Retina (tissue), 1 donor: Measurements from ENCODE around the gene PIK3R6.
"Not testable (repeated sequence)": the region's sequence is repeated elsewhere in the genome, so short reads cannot be mapped to it uniquely, and the experiment has no call there.

Experiments
- DNase-seq: peaks from one replicate; pipeline ENCODE4 v3.0.0-alpha.2; 2016

PIK3R6 gene

DNA sequence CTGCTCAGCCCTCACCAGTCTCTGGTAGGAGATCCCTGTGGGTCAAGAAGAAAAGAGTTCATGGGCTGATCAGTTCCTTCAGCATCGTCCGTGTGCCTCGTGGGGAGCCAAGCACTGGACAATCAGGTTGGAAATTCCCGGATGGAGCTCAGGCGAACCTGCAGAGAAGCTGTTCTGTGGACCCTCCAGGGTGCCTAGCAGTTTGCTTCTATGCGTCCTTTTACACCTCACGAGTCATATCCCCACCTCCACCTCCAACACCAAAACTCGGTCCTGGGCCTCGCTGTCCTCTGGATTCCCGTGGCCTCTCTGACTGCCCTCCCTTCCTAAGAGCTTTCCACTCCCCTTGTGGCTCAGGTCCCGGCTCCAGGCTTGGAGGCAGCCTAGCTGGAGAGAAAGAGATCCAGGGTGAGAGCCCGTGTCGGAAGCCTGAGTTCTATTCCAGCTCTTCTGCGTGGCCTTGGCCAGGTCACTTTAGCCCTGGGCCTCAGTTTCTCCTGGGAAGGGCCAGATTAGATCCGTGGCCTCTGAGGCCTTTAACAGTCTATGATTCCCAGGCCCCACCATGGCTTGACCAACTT lies 26.2 kb upstream of the PIK3R6 start:
- DNase-seq = no peak

DNA sequence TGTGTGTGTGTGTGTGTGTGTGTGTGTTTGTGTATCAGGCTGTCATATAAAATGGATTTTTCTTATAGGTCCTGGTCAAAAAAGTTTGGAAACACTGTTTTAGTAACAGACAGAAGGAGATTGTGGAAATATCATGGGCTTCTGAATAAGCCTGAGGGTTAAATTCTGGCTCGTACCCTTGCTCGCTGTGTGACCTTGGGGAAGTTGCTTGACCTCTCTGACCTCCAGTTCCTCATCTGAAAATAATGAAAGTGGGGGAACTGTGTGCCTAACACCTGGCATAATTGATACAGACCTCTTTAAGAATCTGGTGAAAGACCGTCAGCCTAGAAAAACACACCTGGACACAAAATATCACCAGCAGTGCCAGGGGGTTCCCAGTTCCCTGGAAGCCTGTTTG lies 25.6 kb upstream of the PIK3R6 start:
- DNase-seq = no peak

GRCh38 chr17:8892338-8892690 lies 24.8 kb upstream of the PIK3R6 start:
- no peak for DNase-seq

DNA sequence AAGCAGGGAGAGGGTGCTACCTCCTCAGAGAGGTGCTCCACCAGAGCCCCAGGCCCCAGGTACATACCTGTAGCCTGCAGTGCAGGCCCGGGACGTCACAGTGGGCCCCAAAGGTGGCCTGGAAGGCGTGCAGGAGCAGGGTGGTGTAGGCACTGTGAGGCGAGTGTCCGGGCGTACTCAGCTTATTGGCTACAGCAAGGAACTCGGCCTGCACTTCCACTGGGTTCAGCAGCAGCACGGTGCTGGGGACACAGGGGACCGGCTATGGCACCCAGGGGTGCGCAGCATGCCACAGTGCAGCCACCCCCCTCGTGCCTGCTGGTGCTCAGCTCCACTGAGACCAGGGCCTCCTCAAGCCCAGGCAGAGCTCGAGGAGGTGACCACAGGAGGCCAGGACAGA lies 23.2 kb upstream of the PIK3R6 start:
- no peak for DNase-seq

- no peak for DNase-seq
Measured at GRCh38 chr17:8889458-8890210, 22.2 kb upstream of the PIK3R6 start.

DNA sequence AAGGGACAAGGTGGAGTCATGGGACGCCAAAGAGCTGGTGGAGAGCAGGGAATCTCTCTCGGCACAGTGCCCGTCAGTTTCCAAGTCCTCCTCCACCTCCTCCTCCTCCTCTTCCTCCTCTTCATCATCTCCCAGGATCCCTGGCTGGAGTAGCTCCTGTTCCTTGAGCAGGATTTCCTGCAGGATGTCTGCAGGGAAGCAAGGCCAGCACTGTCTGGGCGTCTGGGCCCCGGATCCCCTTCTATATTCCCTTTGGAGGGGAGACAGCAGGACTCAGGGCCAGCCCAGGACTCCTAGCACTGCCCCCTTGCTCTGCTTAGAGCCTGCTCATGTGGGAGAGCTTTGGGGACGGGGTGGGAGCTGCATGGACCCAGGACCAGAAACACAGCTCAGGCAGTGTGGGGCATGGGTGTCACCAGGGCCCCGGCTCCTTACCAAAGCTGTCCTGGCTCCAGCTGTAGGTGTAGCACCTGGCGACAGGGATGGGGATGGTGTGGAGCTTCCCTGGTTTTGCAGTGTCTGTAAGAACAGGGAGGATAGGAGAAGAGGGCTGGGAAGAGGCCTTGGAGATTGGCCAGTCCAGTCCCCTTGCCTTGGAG lies 21.3 kb upstream of the PIK3R6 start:
- DNase-seq = no peak

DNA sequence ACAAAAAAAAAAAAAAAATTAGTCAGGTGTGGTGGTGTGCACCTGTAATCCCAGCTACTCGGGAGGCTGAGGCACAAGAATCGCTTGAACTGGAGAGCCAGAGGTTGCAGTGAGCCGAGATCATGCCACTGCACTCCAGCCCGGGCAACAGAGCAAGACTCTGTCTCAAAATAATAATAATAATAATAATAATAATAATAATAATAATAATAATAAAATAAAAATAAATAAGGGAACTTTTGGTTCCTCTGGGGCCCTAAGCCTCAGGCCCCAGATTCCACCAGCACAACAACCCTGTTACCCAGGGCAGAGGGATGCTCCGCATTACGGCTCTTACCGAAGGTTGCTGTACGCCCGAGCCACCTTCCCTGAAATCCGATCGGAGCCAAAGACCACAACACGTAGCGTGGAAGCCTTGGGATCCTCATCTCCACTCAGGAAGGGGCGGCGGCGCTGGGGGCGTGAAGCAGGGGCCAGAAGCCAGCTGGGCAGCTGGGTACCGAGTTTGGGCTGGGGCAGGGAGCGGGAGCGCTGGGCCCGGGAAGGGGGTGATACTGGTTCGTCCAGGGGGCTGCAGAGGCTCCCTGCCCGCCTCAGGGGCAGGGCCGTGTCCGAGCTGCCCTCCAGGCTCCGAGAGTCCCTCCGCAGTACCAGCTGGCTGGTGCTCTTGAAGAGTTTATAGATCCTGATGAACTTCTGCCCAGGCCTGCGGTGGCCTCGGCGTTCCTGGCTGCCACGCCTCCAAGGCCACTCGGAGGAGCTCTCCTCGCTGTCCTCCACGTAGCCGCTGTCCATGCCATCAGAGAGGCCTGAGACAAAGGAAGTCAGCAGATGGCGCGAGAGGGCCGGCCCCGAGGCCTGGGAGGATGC lies 20.6 kb upstream of the PIK3R6 start:
- DNase-seq = peak; percentile 68

DNA sequence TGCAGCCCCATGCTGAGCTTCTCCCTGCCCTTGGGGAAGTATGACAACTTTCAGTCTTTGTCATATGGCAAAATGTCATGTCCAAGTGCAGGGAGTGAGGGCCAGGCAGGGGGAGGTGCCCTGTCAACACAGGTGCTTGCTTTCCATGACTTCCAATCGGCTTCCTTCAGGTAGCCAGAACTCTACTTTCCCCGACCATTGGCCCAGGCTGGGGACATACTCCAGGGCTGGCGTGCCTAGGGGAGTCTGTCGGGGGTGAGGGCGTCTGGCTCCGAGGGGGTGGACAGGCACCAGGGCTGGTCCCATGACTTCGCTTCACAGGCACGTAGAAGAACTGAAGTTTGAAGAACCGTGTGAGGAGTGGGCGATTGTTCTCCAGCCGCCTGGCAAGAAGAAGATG lies 19.8 kb upstream of the PIK3R6 start:
- DNase-seq = no peak

GRCh38 chr17:8885967-8886684 lies 18.7 kb upstream of the PIK3R6 start:
- no peak for DNase-seq

- DNase-seq = not testable (repeated sequence)
Measured at GRCh38 chr17:8885163-8885966, 17.9 kb upstream of the PIK3R6 start.

DNA sequence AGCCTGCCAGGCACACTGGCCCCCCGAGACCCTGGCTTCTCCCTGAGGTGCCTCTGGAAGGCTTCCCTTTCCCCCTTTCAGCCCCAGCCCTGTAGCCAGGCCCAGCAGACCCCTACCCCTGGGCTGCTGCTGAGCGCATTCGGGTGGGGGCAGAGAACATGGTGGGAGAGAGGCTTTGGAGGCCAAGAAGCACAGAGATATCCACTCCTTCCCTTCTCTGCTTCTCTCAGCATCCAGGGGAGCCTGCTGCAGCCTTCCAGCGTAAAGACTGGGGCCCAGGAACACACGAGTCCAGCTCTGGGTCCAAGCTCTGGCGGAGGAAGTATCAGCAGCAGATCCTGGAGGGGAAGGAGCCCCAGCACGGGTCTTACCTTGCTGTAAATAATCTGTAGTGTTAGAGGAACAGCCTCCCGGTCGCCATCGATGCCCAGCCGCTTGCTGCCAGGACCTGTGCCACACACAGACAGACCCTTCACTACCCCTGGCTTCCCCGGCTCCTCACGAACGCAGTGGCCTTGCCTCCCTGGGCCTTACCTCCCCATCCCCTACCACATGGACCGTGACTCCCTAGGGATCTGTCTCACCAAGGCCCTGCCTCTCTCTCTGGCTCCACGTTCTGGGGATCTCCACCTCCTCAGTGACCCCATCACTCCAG lies 17.0 kb upstream of the PIK3R6 start:
- DNase-seq = no peak

GRCh38 chr17:8883353-8883752 lies 15.9 kb upstream of the PIK3R6 start:
- no peak for DNase-seq

DNA sequence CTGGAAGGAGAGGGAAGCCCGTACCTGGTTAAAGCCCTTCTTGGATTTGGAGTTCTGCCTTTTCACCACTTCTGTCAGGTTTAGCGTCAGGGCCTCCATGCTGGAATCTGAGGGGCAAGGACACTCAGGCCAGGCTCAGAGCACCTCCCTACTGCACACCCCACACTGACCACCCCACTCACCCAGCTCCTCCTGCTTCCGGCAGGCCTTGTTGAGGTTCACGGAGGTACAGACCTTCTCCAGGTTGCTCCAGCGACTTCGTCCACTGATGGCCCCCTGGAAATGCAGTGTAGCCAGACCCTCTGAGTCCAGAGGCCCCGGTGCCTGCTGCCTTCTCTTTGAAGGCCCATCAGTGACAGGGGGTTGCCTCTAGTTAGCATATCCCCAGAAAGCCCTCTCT lies 14.1 kb upstream of the PIK3R6 start:
- DNase-seq = no peak

- no peak for DNase-seq
Measured at GRCh38 chr17:8880466-8880865, 13.0 kb upstream of the PIK3R6 start.

- DNase-seq = no peak
Measured at GRCh38 chr17:8879410-8879809, 11.9 kb upstream of the PIK3R6 start.

- DNase-seq = no peak
Measured at GRCh38 chr17:8877984-8878383, 10.5 kb upstream of the PIK3R6 start.

GRCh38 chr17:8875957-8876356 lies 8.5 kb upstream of the PIK3R6 start:
- DNase-seq = no peak

- no peak for DNase-seq
Measured at GRCh38 chr17:8875436-8875835, 8.0 kb upstream of the PIK3R6 start.

- DNase-seq = no peak
Measured at GRCh38 chr17:8873801-8874715, 6.6 kb upstream of the PIK3R6 start.

DNA sequence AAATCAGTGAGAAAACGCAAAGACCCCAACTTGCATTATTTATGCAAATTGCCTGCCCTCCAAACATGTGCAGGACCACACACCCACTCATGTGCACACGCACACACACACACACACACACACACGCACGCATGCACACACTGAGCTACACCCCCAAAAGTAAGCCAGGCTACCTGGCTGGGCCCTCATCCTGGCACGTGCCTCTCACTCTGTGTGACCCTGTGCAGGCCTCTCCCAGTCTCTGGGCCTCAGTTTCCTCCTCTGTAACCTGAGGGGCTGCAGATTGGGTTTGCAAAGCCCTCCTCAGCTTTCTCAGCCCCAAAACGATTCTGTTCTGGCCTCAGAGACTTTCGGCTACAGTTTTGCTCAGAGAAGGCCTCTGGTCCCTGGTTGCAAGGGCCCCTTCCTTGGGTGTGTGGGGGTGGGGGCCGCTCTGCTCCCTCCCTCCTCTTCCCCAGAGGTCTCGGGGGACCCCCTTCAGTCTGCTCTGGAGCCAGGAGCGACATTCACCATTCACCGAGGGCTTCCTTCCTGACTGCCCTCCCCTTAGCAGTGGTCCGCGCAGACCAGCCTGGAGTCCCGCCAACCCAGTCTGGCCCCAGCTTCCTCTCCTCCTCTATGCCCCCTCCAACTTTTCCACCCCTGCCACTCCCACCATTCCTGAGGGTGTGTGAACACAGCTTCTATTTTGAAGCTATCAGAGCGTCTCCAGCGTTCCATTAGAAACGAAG lies 5.4 kb upstream of the PIK3R6 start:
- DNase-seq = no peak
